Measurements from ENCODE around the gene MYBPH.

MYBPH gene

GRCh38 chr1:203126866-203127665, 48.6 kb downstream of the MYBPH start:
- no peak for DNase-seq

GRCh38 chr1:203126151-203126865, 49.3 kb downstream of the MYBPH start:
- no peak for DNase-seq

- DNase-seq: no peak
Measured at GRCh38 chr1:203124546-203125317, 50.9 kb downstream of the MYBPH start.

- no peak for DNase-seq
Measured at GRCh38 chr1:203124011-203124410, 51.6 kb downstream of the MYBPH start.

- DNase-seq: no peak
Measured at GRCh38 chr1:203122159-203122558, 53.5 kb downstream of the MYBPH start.

- no peak for DNase-seq
Measured at GRCh38 chr1:203121186-203122015, 54.2 kb downstream of the MYBPH start.

GRCh38 chr1:203120325-203121153, 55.1 kb downstream of the MYBPH start:
- DNase-seq: no peak

Data from activated CD4-positive, alpha-beta T cell treated with anti-CD3 and anti-CD28 coated beads, Interleukin-10, Interleukin-2, amounts not matched to agents 100 ng/mL and 50 ng/mL, durations not matched to agents 16 hours and 8 hours (primary cell).